ENCODE results near the gene LSM14A.

Gene LSM14A

DNA sequence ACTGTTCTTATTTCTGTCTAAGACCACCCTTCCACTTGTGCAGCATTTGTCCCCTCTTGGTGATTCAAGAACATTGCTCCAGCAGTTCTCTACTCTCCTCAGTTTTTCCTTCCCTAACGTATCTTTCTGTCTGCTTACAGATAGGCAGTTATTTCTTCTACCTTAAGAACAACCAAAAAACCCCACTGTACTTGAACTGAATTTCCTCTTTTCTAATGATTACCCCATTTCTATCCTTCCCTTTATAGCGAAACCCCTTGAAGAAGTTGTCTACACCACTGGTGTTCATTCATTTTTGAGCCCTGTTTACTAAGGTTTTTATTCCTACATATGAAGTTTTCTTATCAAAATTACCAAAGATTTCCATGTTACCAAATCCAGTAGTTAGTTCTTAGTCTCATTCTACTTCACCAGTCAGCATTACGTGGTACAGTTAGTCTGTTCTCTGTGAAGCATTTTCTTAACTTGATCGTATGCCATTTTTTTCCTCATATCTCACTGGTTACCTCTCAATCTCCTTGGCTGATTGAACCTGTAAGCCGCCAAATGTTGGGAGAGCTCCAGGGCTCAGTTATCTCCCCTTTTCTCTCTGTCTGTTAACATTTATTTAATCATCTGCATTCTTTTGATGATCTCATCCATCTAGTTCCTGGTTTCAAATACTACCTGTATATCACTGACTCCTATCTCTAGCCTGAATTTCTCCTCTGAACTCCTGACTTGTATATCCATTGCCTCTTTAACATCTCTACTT lies 9.0 kb downstream of the LSM14A start:
- Histone ChIP-seq H3K9me3 (ENCODE audit: insufficient read depth, low read depth, low read length) (no peaks in the 10 kb centered on the region), H3K27me3 (ENCODE audit: insufficient read depth, low read length) (no peaks in the 10 kb centered on the region), H3K9ac (ENCODE audit: low read depth, low read length) (no peak overlapping the region), H3K4me1 (ENCODE audit: insufficient read depth, low read length) (peaks cover 27% of the 10 kb centered on the region), H3K36me3 (ENCODE audit: insufficient read depth, low read depth, low read length) (peaks cover 32% of the 10 kb centered on the region), H3K27ac (ENCODE audit: low read length) (no peak overlapping the region), H3K4me3 (ENCODE audit: low read length) (no peak overlapping the region)

DNA sequence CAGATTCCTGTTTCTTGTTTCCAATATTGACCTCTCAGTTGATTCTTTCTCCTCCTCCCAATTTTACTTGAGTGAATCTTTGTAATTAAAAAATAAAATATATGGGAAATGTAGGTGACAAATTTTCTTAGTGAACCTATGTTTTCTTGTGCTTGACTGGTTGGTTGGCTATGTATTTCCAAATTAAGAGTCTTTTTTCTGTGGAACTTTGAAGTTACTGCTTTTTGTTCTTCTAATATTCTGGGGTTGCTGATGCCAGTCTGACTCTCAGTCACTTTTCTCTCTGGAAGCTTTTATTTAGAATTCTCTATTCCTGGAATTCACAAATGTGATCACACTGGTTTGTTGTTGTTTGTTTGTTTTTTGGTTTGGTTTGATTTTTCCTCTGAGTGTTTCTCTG lies 9.8 kb downstream of the LSM14A start:
- H3K4me3 ChIP-seq (ENCODE audit: low read length), result no peak overlapping the region

DNA sequence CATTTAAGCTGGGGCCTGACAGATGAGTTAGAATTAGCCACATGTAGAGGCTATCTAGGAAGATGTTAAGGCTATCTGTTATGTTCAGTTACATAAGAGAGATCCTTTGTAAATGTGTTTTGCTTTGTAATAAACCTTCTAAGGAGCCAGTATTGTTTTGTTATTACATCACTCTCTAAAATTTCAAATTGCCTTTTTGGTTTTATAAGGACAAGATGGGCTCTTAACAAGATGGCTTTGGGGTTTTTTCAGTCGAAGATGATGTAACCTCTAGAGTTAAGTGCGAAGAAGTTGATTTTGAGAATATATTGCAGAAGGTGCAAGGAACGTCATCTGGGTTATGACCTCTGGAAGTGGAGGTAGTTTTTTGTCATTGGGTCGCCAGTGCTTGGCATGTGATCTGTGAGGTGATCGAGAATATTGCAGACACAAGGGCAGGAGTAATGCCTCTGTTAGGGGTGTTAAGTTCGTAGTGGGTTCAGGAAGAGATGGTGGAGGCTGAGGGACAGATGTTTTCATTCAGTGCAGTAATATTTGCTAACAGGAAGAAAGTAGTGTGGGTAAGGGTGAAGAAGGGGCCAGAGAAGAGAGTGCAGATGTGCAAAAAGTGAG lies 12.7 kb downstream of the LSM14A start:
- Histone ChIP-seq H3K4me1 (ENCODE audit: insufficient read depth, low read length) (peaks cover 20% of the 10 kb centered on the region), H3K27me3 (ENCODE audit: insufficient read depth, low read length) (no peaks in the 10 kb centered on the region), H3K36me3 (ENCODE audit: insufficient read depth, low read depth, low read length) (peaks cover 10% of the 10 kb centered on the region; the same call in 1 of the 2 replicates), H3K9me3 (ENCODE audit: insufficient read depth, low read depth, low read length) (no peaks in the 10 kb centered on the region), H3K4me3 (ENCODE audit: low read length) (no peak overlapping the region), H3K9ac (ENCODE audit: low read depth, low read length) (no peak overlapping the region), H3K27ac (ENCODE audit: low read length) (no peak overlapping the region)

More for the DNA sequence above, 9.8 kb downstream of the LSM14A start:
- Histone ChIP-seq H3K9ac (ENCODE audit: low read depth, low read length) (no peak overlapping the region), H3K27ac (ENCODE audit: low read length) (no peak overlapping the region), H3K27me3 (ENCODE audit: insufficient read depth, low read length) (no peaks in the 10 kb centered on the region), H3K9me3 (ENCODE audit: insufficient read depth, low read depth, low read length) (no peaks in the 10 kb centered on the region), H3K4me1 (ENCODE audit: insufficient read depth, low read length) (peaks cover 23% of the 10 kb centered on the region), H3K36me3 (ENCODE audit: insufficient read depth, low read depth, low read length) (peaks cover 26% of the 10 kb centered on the region)

DNA sequence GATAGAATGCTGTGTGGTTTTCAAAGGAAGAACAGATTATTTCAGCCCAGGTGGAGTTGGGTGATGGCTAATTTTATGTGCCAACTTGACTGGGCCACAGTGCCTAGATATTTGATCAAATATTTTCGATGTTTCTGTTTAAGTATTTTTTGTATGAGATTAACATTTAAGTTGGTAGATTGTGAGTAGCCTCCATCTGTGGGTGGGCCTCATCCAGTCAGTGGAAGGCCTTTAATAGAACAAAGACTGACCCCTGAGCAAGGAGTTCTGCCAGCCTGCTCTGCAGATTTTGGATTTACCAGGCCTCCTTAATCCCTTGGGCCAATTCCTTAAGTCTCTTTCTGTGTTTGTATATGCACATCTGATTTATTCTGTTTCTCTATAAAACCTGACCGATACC lies 13.9 kb downstream of the LSM14A start:
- H3K4me1 ChIP-seq (ENCODE audit: insufficient read depth, low read length), result peaks cover 20% of the 10 kb centered on the region
- H3K27me3 ChIP-seq (ENCODE audit: insufficient read depth, low read length), result no peaks in the 10 kb centered on the region
- no peak overlapping the region for H3K4me3 ChIP-seq (ENCODE audit: low read length)
- H3K36me3 ChIP-seq (ENCODE audit: insufficient read depth, low read depth, low read length), result no peaks in the 10 kb centered on the region
- no peak overlapping the region for H3K27ac ChIP-seq (ENCODE audit: low read length)
- no peaks in the 10 kb centered on the region for H3K9me3 ChIP-seq (ENCODE audit: insufficient read depth, low read depth, low read length)
- no peak overlapping the region for H3K9ac ChIP-seq (ENCODE audit: low read depth, low read length)

DNA sequence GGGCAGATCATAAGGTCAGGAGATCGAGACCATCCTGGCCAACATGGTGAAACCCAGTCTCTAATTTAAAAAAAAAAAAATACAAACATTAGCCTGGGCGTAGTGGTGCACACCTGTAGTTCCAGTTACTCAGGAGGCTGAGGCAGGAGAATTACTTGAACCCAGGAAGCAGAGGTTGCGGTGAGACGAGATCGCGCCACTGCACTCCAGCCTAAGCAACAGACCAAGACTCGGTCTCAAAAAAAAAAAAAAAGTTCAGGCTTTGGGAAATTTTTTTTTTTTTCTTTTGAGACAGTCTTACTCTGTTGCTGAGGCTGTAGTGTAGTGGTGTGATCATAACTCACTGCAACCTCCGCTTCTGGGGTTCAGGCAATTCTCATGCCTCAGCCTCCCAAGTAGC lies 14.7 kb downstream of the LSM14A start:
- H3K9ac ChIP-seq (ENCODE audit: low read depth, low read length), result no peak overlapping the region
- H3K27me3 ChIP-seq (ENCODE audit: insufficient read depth, low read length), result no peaks in the 10 kb centered on the region
- H3K4me1 ChIP-seq (ENCODE audit: insufficient read depth, low read length), result peaks cover 15% of the 10 kb centered on the region
- no peaks in the 10 kb centered on the region for H3K9me3 ChIP-seq (ENCODE audit: insufficient read depth, low read depth, low read length)
- no peaks in the 10 kb centered on the region for H3K36me3 ChIP-seq (ENCODE audit: insufficient read depth, low read depth, low read length)
- H3K4me3 ChIP-seq (ENCODE audit: low read length), result no peak overlapping the region
- H3K27ac ChIP-seq (ENCODE audit: low read length), result no peak overlapping the region

DNA sequence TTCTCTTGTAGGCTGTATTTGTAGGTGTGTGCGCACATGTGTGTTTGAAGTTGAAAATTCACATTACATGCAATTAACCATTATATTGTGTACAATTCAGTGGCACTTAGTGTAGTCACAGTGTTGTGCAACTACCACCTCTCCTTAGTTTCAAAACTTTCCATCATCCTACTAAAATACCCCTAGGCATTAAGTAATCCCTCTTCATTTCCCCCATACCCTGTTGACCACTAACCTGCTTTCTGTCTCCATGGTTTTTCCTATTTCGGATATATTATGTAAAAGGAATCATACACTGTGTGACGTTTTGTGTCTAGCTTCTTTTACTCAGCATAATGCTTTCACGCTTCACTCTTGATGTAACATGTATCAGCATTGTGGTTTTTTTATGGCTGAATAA lies 16.1 kb downstream of the LSM14A start:
- H3K9ac ChIP-seq (ENCODE audit: low read depth, low read length), result no peak overlapping the region
- no peak overlapping the region for H3K4me3 ChIP-seq (ENCODE audit: low read length)
- H3K9me3 ChIP-seq (ENCODE audit: insufficient read depth, low read depth, low read length), result no peaks in the 10 kb centered on the region
- peaks cover 15% of the 10 kb centered on the region for H3K4me1 ChIP-seq (ENCODE audit: insufficient read depth, low read length)
- no peak overlapping the region for H3K27ac ChIP-seq (ENCODE audit: low read length)
- 0 out of 2 replicates have a peak, but pooled peaks cover 2% of the 10 kb centered on the region for H3K36me3 ChIP-seq (ENCODE audit: insufficient read depth, low read depth, low read length)
- H3K27me3 ChIP-seq (ENCODE audit: insufficient read depth, low read length), result no peaks in the 10 kb centered on the region

DNA sequence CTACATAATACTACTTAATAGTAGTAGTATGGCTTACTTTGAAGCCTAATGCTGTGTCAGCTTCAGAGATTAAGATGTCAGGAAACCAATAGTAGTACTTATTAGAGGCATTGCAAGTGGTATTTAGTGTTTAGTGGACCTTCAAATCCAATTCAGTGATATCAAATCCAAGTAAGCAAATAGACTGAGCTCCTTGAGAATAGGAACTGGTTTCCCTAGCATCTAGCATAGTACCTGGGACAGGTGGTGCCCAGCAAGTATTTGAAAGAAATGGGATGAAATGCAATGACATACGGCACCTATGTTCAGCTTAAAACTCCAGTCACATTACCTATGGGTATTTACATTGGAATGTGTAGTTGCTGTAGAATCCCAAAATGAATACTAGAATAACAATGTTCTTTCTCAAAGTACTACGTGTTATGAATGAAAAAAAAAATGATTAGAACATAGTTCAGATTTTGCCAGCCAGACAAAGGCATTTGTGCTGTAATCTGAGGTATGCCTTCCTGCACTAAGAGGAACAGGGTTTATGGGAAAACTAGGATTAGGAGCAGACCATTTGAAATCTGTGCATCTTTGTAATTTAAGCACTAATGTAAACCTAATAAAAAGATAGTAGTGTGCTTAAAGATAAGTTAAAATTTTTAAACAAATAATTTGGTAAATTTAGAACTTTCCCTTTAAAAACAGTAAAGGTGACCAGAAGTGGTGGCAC lies 17.1 kb downstream of the LSM14A start:
- H3K4me3 ChIP-seq (ENCODE audit: low read length), result no peak overlapping the region
- peaks cover 12% of the 10 kb centered on the region for H3K36me3 ChIP-seq (ENCODE audit: insufficient read depth, low read depth, low read length)
- H3K9me3 ChIP-seq (ENCODE audit: insufficient read depth, low read depth, low read length), result no peaks in the 10 kb centered on the region
- no peak overlapping the region for H3K9ac ChIP-seq (ENCODE audit: low read depth, low read length)
- peaks cover 15% of the 10 kb centered on the region for H3K4me1 ChIP-seq (ENCODE audit: insufficient read depth, low read length)
- H3K27ac ChIP-seq (ENCODE audit: low read length), result no peak overlapping the region
- H3K27me3 ChIP-seq (ENCODE audit: insufficient read depth, low read length), result no peaks in the 10 kb centered on the region

DNA sequence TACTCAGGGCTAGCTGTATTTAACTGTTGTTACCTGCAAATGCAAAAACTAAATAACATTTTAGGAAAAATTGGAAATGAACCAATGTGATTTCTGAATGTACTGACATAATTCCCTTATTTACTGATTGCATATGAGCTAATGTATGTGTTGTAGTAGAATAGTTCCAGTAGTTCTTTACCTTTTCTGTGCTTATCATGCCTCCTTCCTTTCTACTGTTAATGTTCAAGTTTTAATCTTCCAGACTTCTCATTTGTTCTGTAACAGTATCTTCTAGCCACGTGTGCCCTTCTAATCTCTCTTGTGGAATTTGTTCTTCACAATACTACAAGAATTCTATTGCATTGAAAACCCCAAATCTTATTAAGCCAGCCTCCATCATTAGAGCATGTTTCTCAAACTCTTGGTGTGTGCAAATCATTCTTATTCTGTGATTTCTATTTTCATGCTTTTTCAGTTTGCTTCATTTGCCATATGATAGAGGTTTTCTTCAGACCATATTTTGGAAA lies 17.7 kb downstream of the LSM14A start:
- Histone ChIP-seq H3K4me3 (ENCODE audit: low read length) (no peak overlapping the region), H3K9ac (ENCODE audit: low read depth, low read length) (no peak overlapping the region), H3K27me3 (ENCODE audit: insufficient read depth, low read length) (no peaks in the 10 kb centered on the region), H3K4me1 (ENCODE audit: insufficient read depth, low read length) (peaks cover 9% of the 10 kb centered on the region), H3K9me3 (ENCODE audit: insufficient read depth, low read depth, low read length) (no peaks in the 10 kb centered on the region), H3K36me3 (ENCODE audit: insufficient read depth, low read depth, low read length) (peaks cover 18% of the 10 kb centered on the region), H3K27ac (ENCODE audit: low read length) (no peak overlapping the region)

DNA sequence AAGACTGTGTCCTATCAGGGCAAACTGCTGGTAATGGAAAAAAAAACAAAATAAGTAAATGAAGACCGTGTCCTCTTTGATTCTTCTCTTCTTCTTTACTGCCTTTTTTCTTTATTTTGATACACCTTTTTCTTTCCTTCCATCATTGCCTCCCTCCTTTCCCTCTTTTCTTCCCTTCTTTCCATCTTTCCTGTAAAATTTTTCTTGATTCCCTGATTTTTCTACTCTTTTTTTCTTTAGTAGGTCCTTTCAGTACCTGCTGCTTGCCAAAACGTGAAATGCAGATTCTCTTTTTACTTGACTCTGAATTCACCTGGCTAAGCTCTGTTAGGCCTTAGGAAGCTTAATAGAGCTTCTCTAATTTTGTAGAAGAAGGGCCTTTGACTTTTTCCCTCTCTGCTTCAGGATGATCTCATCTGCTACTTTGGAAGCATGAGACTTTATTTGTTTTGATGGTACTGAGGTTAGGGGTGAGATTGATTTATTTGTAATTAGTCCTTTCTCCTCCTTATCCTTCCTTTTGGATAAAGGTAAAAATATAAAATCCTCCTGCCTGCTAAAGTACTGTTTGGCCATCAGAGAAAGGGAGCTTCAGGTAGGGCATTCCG lies 19.2 kb downstream of the LSM14A start:
- Histone ChIP-seq H3K9ac (ENCODE audit: low read depth, low read length) (no peak overlapping the region), H3K4me1 (ENCODE audit: insufficient read depth, low read length) (peaks cover 8% of the 10 kb centered on the region; the same call in 1 of the 2 replicates), H3K9me3 (ENCODE audit: insufficient read depth, low read depth, low read length) (no peaks in the 10 kb centered on the region)

DNA sequence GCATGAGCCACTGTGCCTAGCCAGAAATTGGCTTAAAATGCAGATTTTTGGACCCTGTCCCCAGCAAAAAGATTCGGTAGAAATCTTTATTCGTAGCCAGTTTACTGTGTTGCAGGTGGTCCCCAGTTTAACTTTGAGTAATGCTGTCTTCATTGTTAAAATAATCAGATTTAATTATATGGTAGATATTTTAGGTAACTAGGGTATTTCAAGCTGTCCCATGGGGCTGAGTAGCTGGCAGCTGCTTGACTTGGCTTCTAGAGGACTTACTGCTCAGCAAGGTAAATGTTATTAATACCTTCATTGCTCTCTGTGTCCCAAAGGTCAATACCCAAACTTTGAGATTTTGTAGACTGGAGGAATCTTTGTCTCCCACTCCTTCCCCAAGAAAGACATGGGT lies 21.1 kb downstream of the LSM14A start:
- H3K36me3 ChIP-seq (ENCODE audit: insufficient read depth, low read depth, low read length), result peaks cover 51% of the 10 kb centered on the region
- peaks cover 8% of the 10 kb centered on the region; the same call in 1 of the 2 replicates for H3K4me1 ChIP-seq (ENCODE audit: insufficient read depth, low read length)
- no peak overlapping the region for H3K4me3 ChIP-seq (ENCODE audit: low read length)
- no peaks in the 10 kb centered on the region for H3K9me3 ChIP-seq (ENCODE audit: insufficient read depth, low read depth, low read length)
- no peak overlapping the region for H3K27ac ChIP-seq (ENCODE audit: low read length)
- H3K27me3 ChIP-seq (ENCODE audit: insufficient read depth, low read length), result no peaks in the 10 kb centered on the region
- H3K9ac ChIP-seq (ENCODE audit: low read depth, low read length), result no peak overlapping the region

More for the DNA sequence above, 19.2 kb downstream of the LSM14A start:
- Histone ChIP-seq H3K36me3 (ENCODE audit: insufficient read depth, low read depth, low read length) (peaks cover 33% of the 10 kb centered on the region), H3K27me3 (ENCODE audit: insufficient read depth, low read length) (no peaks in the 10 kb centered on the region), H3K4me3 (ENCODE audit: low read length) (no peak overlapping the region), H3K27ac (ENCODE audit: low read length) (no peak overlapping the region)

DNA sequence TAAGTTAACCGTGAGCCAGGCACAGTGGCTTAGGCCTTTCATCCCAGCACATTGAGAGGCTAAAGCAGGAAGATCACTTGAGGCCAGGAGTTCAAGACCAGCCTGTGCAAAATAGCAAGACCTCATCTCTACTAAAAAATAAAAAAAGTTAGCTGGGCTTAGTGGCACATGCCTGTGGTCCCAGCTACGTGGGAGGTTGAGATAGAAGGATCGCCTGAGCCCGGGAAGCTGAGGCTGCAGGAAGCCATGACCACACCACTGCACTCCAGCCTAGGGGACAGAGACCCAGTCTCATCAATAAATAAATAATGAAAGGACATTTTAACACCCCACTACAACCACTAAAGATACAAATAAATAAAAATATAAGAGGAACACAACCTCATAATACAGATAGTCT lies 21.6 kb downstream of the LSM14A start:
- Histone ChIP-seq H3K4me3 (ENCODE audit: low read length) (no peak overlapping the region), H3K4me1 (ENCODE audit: insufficient read depth, low read length) (peaks cover 7% of the 10 kb centered on the region; the same call in 1 of the 2 replicates), H3K9ac (ENCODE audit: low read depth, low read length) (no peak overlapping the region), H3K27ac (ENCODE audit: low read length) (no peak overlapping the region), H3K36me3 (ENCODE audit: insufficient read depth, low read depth, low read length) (peaks cover 56% of the 10 kb centered on the region), H3K9me3 (ENCODE audit: insufficient read depth, low read depth, low read length) (no peaks in the 10 kb centered on the region), H3K27me3 (ENCODE audit: insufficient read depth, low read length) (no peaks in the 10 kb centered on the region)
